H1 (cell line): ENCODE data around the gene PDE6B. TPM values are rescaled to one million over a fixed set of nuclear protein-coding genes. Genes with fewer than 3 reads are reported as not detected.

ENCODE experiments used
- CTCF ChIA-PET: fragments of 300-600 bp; sonication (Branson Sonifier 250); formaldehyde crosslinking; loops from one replicate; lab custom pipeline; 2021; ENCODE audit not compliant: partially characterized antibody; lab: Charles Lee
- POLR2A ChIA-PET: fragments of 300-600 bp; sonication (Branson Sonifier 250); formaldehyde crosslinking; loops from one replicate; lab custom pipeline; 2021; ENCODE audit warnings: inconsistent platforms; ENCODE audit not compliant: partially characterized antibody; lab: Charles Lee
- DNase-seq, 2 experiments: peaks; one replicate each; pipeline versions ENCODE4 v3.0.0 to v3.0.0-alpha.2; 2010 to 2022; ENCODE audit warnings: low spot score in 2 of 2, low read depth in 1 of 2, mixed read lengths in 1 of 2
- FAIRE-seq: peaks from 2 replicates; lab custom pipeline; 2011; peaks lifted over from hg19 to GRCh38; lab: Jason Lieb, UNC
- H2AFZ ChIP-seq: 2 replicates; pipeline ENCODE4 v1.8.1; 2012; ENCODE audit warnings: low read length, inconsistent platforms
- H2AK5ac ChIP-seq: 2 replicates; pipeline ENCODE4 v1.6.1; 2013; ENCODE audit warnings: low read depth, low read length
- H2BK120ac ChIP-seq: replicated peaks from 2 replicates; pipeline ENCODE3; 2013; ENCODE audit warnings: low read depth, low read length, inconsistent platforms
- H2BK12ac ChIP-seq: 2 replicates; pipeline ENCODE4 v1.6.1; 2013; ENCODE audit warnings: low read depth, low read length
- H2BK15ac ChIP-seq: 2 replicates; pipeline ENCODE4 v1.6.1; 2013; ENCODE audit warnings: low read length
- H2BK20ac ChIP-seq: 2 replicates; pipeline ENCODE4 v1.6.1; 2013; ENCODE audit warnings: low read length
- H2BK5ac ChIP-seq: 2 replicates; pipeline ENCODE4 v1.6.1; 2013; ENCODE audit warnings: low read depth, low read length
- H3K14ac ChIP-seq: 2 replicates; pipeline ENCODE4 v1.6.1; 2013; ENCODE audit warnings: inconsistent platforms; ENCODE audit not compliant: insufficient read length
- H3K18ac ChIP-seq: 2 replicates; pipeline ENCODE4 v1.6.1; 2013; ENCODE audit warnings: low read length; ENCODE audit errors: extremely low read depth
- H3K23ac ChIP-seq: 2 replicates; pipeline ENCODE4 v1.6.1; 2013; ENCODE audit warnings: inconsistent platforms; ENCODE audit not compliant: insufficient read length
- H3K23me2 ChIP-seq: 2 replicates; pipeline ENCODE4 v1.6.1; 2013; ENCODE audit warnings: low read depth, low read length
- H3K27ac ChIP-seq: 2 replicates; pipeline ENCODE4 v1.6.1; 2011; ENCODE audit warnings: low read depth, low read length, inconsistent platforms
- H3K27me3 ChIP-seq, 4 experiments: replicated peaks in 1 of 4; 1 replicate in 1 of 4; 2 replicates in 3 of 4; pipeline versions ENCODE4 v1.6.1 to v1.8.1; 2011 to 2013; ENCODE audit warnings: low read length in 3 of 4, mild to moderate bottlenecking in 3 of 4, inconsistent platforms in 2 of 4, mixed read lengths in 2 of 4, moderate library complexity in 1 of 4; ENCODE audit not compliant: control insufficient read depth in 3 of 4, insufficient read depth in 3 of 4; ENCODE audit errors: extremely low read depth in 1 of 4
- H3K36me3 ChIP-seq, 4 experiments: 2 replicates each; pipeline versions ENCODE4 v1.6.1 to v1.8.1; 2011 to 2013; ENCODE audit warnings: mild to moderate bottlenecking in 4 of 4, low read length in 3 of 4, moderate library complexity in 2 of 4, control low read depth in 1 of 4, inconsistent platforms in 1 of 4; ENCODE audit not compliant: insufficient read depth in 4 of 4, control insufficient read depth in 2 of 4
- H3K4ac ChIP-seq: replicated peaks from 2 replicates; pipeline ENCODE3; 2013; ENCODE audit warnings: low read length, low read depth, mixed read lengths, inconsistent platforms; ENCODE audit not compliant: insufficient read length
- H3K4me1 ChIP-seq, 4 experiments: replicated peaks in 1 of 4; 1 replicate in 1 of 4; 2 replicates in 3 of 4; pipeline versions ENCODE4 v1.6.1 to v1.8.1; 2011 to 2013; ENCODE audit warnings: low read length in 3 of 4, inconsistent platforms in 2 of 4, mixed read lengths in 1 of 4; ENCODE audit not compliant: insufficient read depth in 4 of 4, control insufficient read depth in 3 of 4
- H3K4me2 ChIP-seq, 2 experiments: 2 replicates each; pipeline versions ENCODE4 v1.6.1 to v1.8.1; 2011 to 2013; ENCODE audit warnings: low read depth in 2 of 2, low read length in 2 of 2, control low read depth in 1 of 2, inconsistent platforms in 1 of 2, mild to moderate bottlenecking in 1 of 2; ENCODE audit not compliant: insufficient read depth in 1 of 2
- H3K4me3 ChIP-seq, 4 experiments: fragments of 200-600, 300-600 bp in 1 of 4; sonication (generic), shearing (Covaris generic), sonication (Bioruptor Twin) in 1 of 4; 2 replicates each; pipeline versions ENCODE4 v1.5.1 to v1.8.1; 2011 to 2016; ENCODE audit warnings: low read length in 4 of 4, low read depth in 3 of 4, control low read depth in 2 of 4, inconsistent platforms in 2 of 4, mild to moderate bottlenecking in 2 of 4, mixed read lengths in 1 of 4, moderate library complexity in 1 of 4; ENCODE audit not compliant: insufficient read depth in 2 of 4; ENCODE audit errors: extremely low read depth in 1 of 4
- H3K56ac ChIP-seq: replicated peaks from 2 replicates; pipeline ENCODE3; 2013; ENCODE audit warnings: low read depth, mild to moderate bottlenecking, mixed read lengths, low read length, inconsistent platforms; ENCODE audit not compliant: insufficient read length
- H3K79me1 ChIP-seq: 2 replicates; pipeline ENCODE4 v1.6.1; 2013; ENCODE audit warnings: low read depth, low read length, control low read depth
- H3K79me2 ChIP-seq, 2 experiments: 2 replicates each; pipeline versions ENCODE4 v1.6.1 to v1.8.1; 2012 to 2013; ENCODE audit warnings: low read length in 2 of 2, mild to moderate bottlenecking in 2 of 2, inconsistent platforms in 1 of 2; ENCODE audit not compliant: insufficient read depth in 2 of 2, control insufficient read depth in 1 of 2
- H3K9ac ChIP-seq, 4 experiments: replicated peaks in 1 of 4; 1 replicate in 1 of 4; 2 replicates in 3 of 4; pipeline versions ENCODE4 v1.6.1 to v1.8.1; 2011 to 2013; ENCODE audit warnings: low read depth in 3 of 4, low read length in 3 of 4, control low read depth in 2 of 4, mild to moderate bottlenecking in 2 of 4, moderate library complexity in 2 of 4, inconsistent platforms in 1 of 4; ENCODE audit errors: extremely low read depth in 1 of 4
- H3K9me3 ChIP-seq, 2 experiments: 2 replicates each; pipeline versions ENCODE4 v1.6.1 to v1.8.1; 2012 to 2013; ENCODE audit warnings: mild to moderate bottlenecking in 2 of 2, moderate library complexity in 2 of 2, control low read depth in 1 of 2, inconsistent platforms in 1 of 2, low read depth in 1 of 2, low read length in 1 of 2, mixed read lengths in 1 of 2; ENCODE audit not compliant: insufficient read depth in 2 of 2
- H4K20me1 ChIP-seq, 2 experiments: replicated peaks in 1 of 2; 2 replicates each; pipeline versions ENCODE3 to v1.8.1; 2011 to 2013; ENCODE audit warnings: inconsistent platforms in 2 of 2, low read length in 2 of 2, mild to moderate bottlenecking in 1 of 2; ENCODE audit not compliant: insufficient read depth in 2 of 2, control insufficient read depth in 1 of 2
- H4K5ac ChIP-seq: 2 replicates; pipeline ENCODE4 v1.6.1; 2013; ENCODE audit warnings: low read length, low read depth, mixed read lengths, inconsistent platforms; ENCODE audit not compliant: insufficient read length
- H4K8ac ChIP-seq: 2 replicates; pipeline ENCODE4 v1.8.0; 2013; ENCODE audit warnings: mild to moderate bottlenecking, moderate library complexity, low read length, inconsistent platforms; ENCODE audit not compliant: insufficient read depth; ENCODE audit errors: extremely low read depth
- H4K91ac ChIP-seq: replicated peaks from 2 replicates; pipeline ENCODE3; 2013; ENCODE audit warnings: low read length, mixed read lengths, inconsistent platforms; ENCODE audit not compliant: insufficient read length
- CHD2 ChIP-seq: IDR thresholded peaks from 2 replicates; pipeline ENCODE4 v1.6.1; 2012; ENCODE audit warnings: low read length, improper control_type of control experiment
- EP300 ChIP-seq, 2 experiments: IDR thresholded peaks; 1 replicate in 1 of 2; 2 replicates in 1 of 2; pipeline ENCODE4 v1.6.1; 2011 to 2012; ENCODE audit warnings: low read depth in 2 of 2, low read length in 2 of 2, mild to moderate bottlenecking in 2 of 2, borderline replicate concordance in 1 of 2, inconsistent platforms in 1 of 2, moderate library complexity in 1 of 2
- EZH2 ChIP-seq: fragments of 200-600 bp; sonication (generic); IDR thresholded peaks from 2 replicates; pipeline ENCODE4 v1.7.1; 2012; ENCODE audit warnings: low read depth, mild to moderate bottlenecking, moderate library complexity, low read length, inconsistent platforms; ENCODE audit not compliant: severe bottlenecking
- KDM5A ChIP-seq: fragments of 200-600 bp; IDR thresholded peaks from 2 replicates; pipeline ENCODE4 v1.7.1; 2012; ENCODE audit warnings: mild to moderate bottlenecking, low read length, inconsistent platforms, mixed read lengths
- RXRA ChIP-seq: IDR thresholded peaks from 2 replicates; pipeline ENCODE4 v1.6.1; 2011; ENCODE audit warnings: low read depth, mild to moderate bottlenecking, low read length, moderate library complexity; ENCODE audit not compliant: insufficient read depth
- WGBS, 2 experiments: shearing (Covaris generic) in 1 of 2; methylation state at CpG; one replicate each; pipeline versions ENCODE4 v1.1.6 to v1.1.7; 2013 to 2015; ENCODE audit warnings: low lambda C conversion rate in 2 of 2, mixed read lengths in 2 of 2, inconsistent platforms in 1 of 2, low coverage in 1 of 2, missing lambda C conversion rate in 1 of 2; ENCODE audit not compliant: insufficient replicate concordance in 2 of 2, insufficient coverage in 1 of 2, insufficient read length in 1 of 2; ENCODE audit errors: extremely low coverage in 1 of 2, missing lambda C conversion rate in 1 of 2; 5-methylcytosine and 5-hydroxymethylcytosine counted together
- polyA plus RNA-seq, 7 experiments: library from polyadenylated mRNA; depleted of rRNA in 3 of 7; stranded (reverse) in 5 of 7; unstranded in 2 of 7; fragments of >200 nt in 5 of 7; fragments of 200-250 nt in 2 of 7; gene quantifications; 1 replicate in 5 of 7; 2 replicates in 1 of 7; 4 replicates in 1 of 7; pipeline versions ENCODE4 v1.2.1 to v1.2.3, GENCODE V29; 2011 to 2013; ENCODE audit warnings: missing spikeins in 2 of 7, mixed read lengths in 2 of 7
- total RNA-seq: library from RNA; stranded (reverse); fragmentation: NEBNext Ultra II Directional; extraction: Animal tissue kit (Norgen Biotek cat#: 25700); gene quantifications from 2 replicates; pipeline ENCODE4 v1.2.1, GENCODE V29; 2021
- TF ChIP-seq, protein P1 (sequence below): IDR thresholded peaks from 2 replicates; pipeline ENCODE4 v1.6.1; 2011; ENCODE audit warnings: low read depth, mild to moderate bottlenecking, low read length; ENCODE audit not compliant: insufficient read depth
- TF ChIP-seq, protein P2 (sequence below): IDR thresholded peaks from 2 replicates; pipeline ENCODE4 v1.6.1; 2012; ENCODE audit warnings: inconsistent platforms

PDE6B gene
- total and polyA plus RNA-seq, 2 of the 8 experiments (the other 6 are each of a cell fraction or from before 2014, with no cell fraction given): 4.1 to 8.4 TPM

DNA sequence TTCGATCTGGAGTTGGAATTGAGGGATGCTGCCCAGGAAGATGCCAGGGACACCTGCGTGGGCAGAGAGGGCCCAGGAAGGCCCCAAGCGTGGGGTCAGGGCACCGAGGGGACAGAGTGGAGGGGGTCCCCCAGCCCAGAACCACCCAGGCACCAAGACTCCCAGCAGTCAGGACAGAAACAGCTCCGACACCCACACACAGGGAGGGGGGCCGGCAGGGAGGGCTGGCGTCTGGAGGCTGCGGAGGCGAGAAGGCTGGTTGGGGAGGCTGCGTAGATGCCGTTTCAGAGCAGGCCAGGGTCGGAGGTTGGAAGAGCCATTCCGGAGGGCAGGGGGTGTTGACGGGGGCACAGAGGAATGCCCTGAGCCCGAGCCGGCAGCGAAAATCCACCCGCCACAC, 25.1 kb downstream of the PDE6B start:
- Histone ChIP-seq H2BK12ac (no peak overlapping the region), H3K9ac (no peak overlapping the region), H2BK15ac (no peak overlapping the region), H4K5ac (no peak overlapping the region), H3K18ac (no peak overlapping the region), H3K9me3 (no peaks in the 10 kb centered on the region), H3K4ac (no peak overlapping the region), H3K56ac (no peak overlapping the region), H3K79me1 (no peaks in the 10 kb centered on the region), H4K20me1 (no peaks in the 10 kb centered on the region), H3K14ac (no peak overlapping the region), H2AK5ac (no peak overlapping the region), H3K4me2 (no peak overlapping the region), H2BK20ac (no peak overlapping the region), H3K23me2 (no peaks in the 10 kb centered on the region), H2AFZ (no peak overlapping the region), H4K91ac (no peak overlapping the region), H4K8ac (no peak overlapping the region), H3K4me3 (no peak overlapping the region), H3K79me2 (no peaks in the 10 kb centered on the region), H3K27ac (no peak overlapping the region), H2BK5ac (no peak overlapping the region), H3K27me3 (peaks cover 0 to 11% (median 0%) of the 10 kb centered on the region in 4 experiments; a peak in 2 of 7 replicates), H3K23ac (no peak overlapping the region), H3K4me1 (peaks cover 0 to 5% (median 0%) of the 10 kb centered on the region in 4 experiments; a peak in 1 of 7 replicates), H3K36me3 (no peaks in the 10 kb centered on the region), H2BK120ac (no peak overlapping the region)
- POLR2A ChIA-PET: interaction anchor here (1.4 to 1.5 kb wide), 2 partner anchors 24 to 177 kb away, joined by 3 to 4 read pairs; partner anchors contain the start of genes ATP5ME and MYL5
- TF ChIP-seq EZH2: no peak
- TF ChIP-seq RXRA: no peak
- no peak for TF ChIP-seq EP300 (IDR thresholded peaks at IDR 0.05; ENCODE audit: borderline replicate concordance in 1 of 2, low read depth in 2 of 2, low read length in 2 of 2)
- TF ChIP-seq, protein P1, sequence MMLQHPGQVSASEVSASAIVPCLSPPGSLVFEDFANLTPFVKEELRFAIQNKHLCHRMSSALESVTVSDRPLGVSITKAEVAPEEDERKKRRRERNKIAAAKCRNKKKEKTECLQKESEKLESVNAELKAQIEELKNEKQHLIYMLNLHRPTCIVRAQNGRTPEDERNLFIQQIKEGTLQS: no peak
- TF ChIP-seq CHD2: no peak
- no peak for TF ChIP-seq KDM5A
- TF ChIP-seq, protein P2, sequence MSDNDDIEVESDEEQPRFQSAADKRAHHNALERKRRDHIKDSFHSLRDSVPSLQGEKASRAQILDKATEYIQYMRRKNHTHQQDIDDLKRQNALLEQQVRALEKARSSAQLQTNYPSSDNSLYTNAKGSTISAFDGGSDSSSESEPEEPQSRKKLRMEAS: no peak
- FAIRE-seq (no peak), DNase-seq (no peak)
- 89% methylated on average over 14 of the region's 18 CpGs; no CpG with 5 or more reads in 1 of the 2 experiments for WGBS, 2 experiments
- CTCF ChIA-PET: no interaction called here
